Activated T-helper 2 cell treated with anti-CD3 and anti-CD28 coated beads, Interferon-gamma antibody, Interleukin-2, Interleukin-4, amounts not matched to agents 10 μg/mL and 5 μg/mL and 100 μg/mL, durations not matched to agents 14 hours and 24 hours and 36 hours (primary cell): ENCODE measurements around the gene IL1RL2. TPM values are rescaled to one million over a fixed set of nuclear protein-coding genes. Genes with fewer than 3 reads are reported as not detected.

ENCODE experiments used
- total RNA-seq: library from RNA; stranded (reverse); gene quantifications from 2 replicates; pipeline ENCODE4 v1.2.3, GENCODE V29; 2022

The IL1RL2 gene
- total RNA-seq, 1 donor from 2014 or later = not detected

Other genes starting within 250 kb of the IL1RL2 start
- gene IL1R2, start 195.1 kb upstream of the IL1RL2 start, total RNA-seq = 0.97 and 1.8 TPM in 2 replicates
- 0.48 and 0.52 TPM in 2 replicates for gene IL1R1, start 44.3 kb upstream of the IL1RL2 start, total RNA-seq
- 10.7 and 11.1 TPM in 2 replicates for gene IL1RL1, start 124.5 kb downstream of the IL1RL2 start, total RNA-seq
- 61.9 and 68.2 TPM in 2 replicates for gene IL18R1, start 168.8 kb downstream of the IL1RL2 start, total RNA-seq
- gene IL18RAP, start 236.1 kb downstream of the IL1RL2 start, total RNA-seq = 6.0 and 6.8 TPM in 2 replicates